ENCODE data around the gene PAK1IP1. TPM values are rescaled to one million over a fixed set of nuclear protein-coding genes. Genes with fewer than 3 reads are reported as not detected.
A peak's percentile ranks its signal among the peaks of the same experiment; 100 is the strongest.

The PAK1IP1 gene
- total and polyA plus RNA-seq, 7 experiments from 2014 or later = 5.2 to 22.0 (median 8.7) TPM

DNA sequence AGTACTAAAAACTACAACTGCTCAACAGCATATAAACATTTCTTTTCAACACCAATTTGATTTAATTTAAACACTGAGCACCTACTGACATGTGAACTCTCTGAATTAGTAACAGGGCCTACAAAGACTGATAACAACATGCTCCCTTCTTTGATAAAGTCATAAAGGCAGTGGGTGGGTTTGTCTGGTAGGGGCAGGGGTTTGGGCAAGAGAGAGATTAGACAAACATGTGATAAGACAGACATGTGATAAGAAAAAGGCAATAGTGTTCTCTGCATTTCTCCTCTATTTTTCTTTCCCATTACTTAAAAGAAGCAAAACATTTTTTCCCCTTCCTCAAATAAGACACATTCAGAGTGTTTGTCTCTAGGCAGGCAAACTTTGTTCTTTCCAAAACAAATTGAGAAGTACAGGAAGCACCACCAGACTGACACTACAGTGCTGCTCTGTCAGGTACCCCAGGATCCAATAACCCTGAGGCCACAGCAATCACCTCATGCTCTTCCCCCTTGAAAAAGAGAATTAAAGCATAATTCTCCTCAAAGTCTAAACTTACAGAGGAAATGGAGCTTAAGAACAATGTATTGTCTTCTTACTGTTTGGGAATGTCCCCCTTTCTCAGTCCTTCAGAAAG is 12.3 kb upstream of the PAK1IP1 start:
- Mint-ChIP-seq H3K4me3 (peak overlapping the region in 1 of 10 donors; percentile 17), H3K27me3 (peaks cover under 1 to 13% (median 5%) of the 10 kb centered on the region in 5 donors), H3K27ac (peak overlapping the region; percentile 1 to 87 (median 68)), H3K4me1 (peaks cover 0 to 39% (median 16%) of the 10 kb centered on the region in 7 donors), H3K36me3 (peaks cover 0 to 4% (median 0%) of the 10 kb centered on the region in 5 donors), H3K9me3 (peaks cover 0 to 3% (median 0%) of the 10 kb centered on the region in 11 donors)
- intact Hi-C loops (cut with micrococcal nuclease) = no loop called here
- DNase-seq (no peak), ATAC-seq (no peak)
- no peak overlapping the region for H3K27ac ChIP-seq (ENCODE audit: low read depth, low read length)
- no peaks in the 10 kb centered on the region for H3K36me3 ChIP-seq (ENCODE audit: control insufficient read depth in 2 of 3, insufficient read depth in 3 of 3, low read length in 3 of 3)
- no peak overlapping the region for H3K4me3 ChIP-seq (ENCODE audit: low read length)
- POLR2A ChIA-PET = no interaction called here
- H3K27me3 ChIP-seq (ENCODE audit: control insufficient read depth in 2 of 2, insufficient read depth in 2 of 2, low read length in 2 of 2) = no peaks in the 10 kb centered on the region
- no peaks in the 10 kb centered on the region for H3K9me3 ChIP-seq (ENCODE audit: control insufficient read depth in 2 of 3, low read length in 3 of 3)
- H3K4me1 ChIP-seq (ENCODE audit: control insufficient read depth in 2 of 2, insufficient read depth in 2 of 2, low read length in 2 of 2) = no peaks in the 10 kb centered on the region
- CTCF ChIA-PET = no interaction called here

DNA sequence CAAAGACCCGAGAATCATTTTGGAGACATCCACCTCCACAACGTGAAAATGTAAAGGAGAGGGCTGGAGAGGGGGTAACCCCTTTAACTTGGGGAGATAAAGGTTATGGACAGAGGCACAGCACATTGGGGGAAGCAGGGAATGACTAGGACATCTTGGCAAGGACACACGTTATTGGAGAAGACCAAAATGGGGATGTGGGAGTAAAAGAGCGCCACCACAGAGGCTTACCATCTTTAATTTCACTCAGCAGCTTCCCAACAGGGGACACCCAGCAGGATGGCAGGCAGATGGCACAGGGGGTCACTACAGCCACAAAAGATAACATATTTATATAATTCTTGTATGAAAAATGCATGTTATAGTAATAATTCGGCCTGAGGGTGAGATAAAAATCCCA is 10.2 kb upstream of the PAK1IP1 start:
- Mint-ChIP-seq H3K27me3 (peaks cover 4 to 13% (median 6%) of the 10 kb centered on the region in 5 donors), H3K36me3 (peaks cover 0 to 4% (median 0%) of the 10 kb centered on the region in 5 donors), H3K4me1 (peaks cover 0 to 39% (median 16%) of the 10 kb centered on the region in 7 donors), H3K9me3 (peaks cover 0 to 3% (median 0%) of the 10 kb centered on the region in 11 donors), H3K27ac (peak overlapping the region in 1 of 9 donors; percentile 2), H3K4me3 (no peak overlapping the region)
- H3K27me3 ChIP-seq (ENCODE audit: control insufficient read depth in 2 of 2, insufficient read depth in 2 of 2, low read length in 2 of 2) = no peaks in the 10 kb centered on the region
- ChIA-PET POLR2A (no interaction called here), CTCF (interaction anchor here (0.9 kb wide), 1 partner anchor 12 kb away, joined by 3 read pairs; no protein-coding TSS in a partner anchor)
- no peaks in the 10 kb centered on the region for H3K4me1 ChIP-seq (ENCODE audit: control insufficient read depth in 2 of 2, insufficient read depth in 2 of 2, low read length in 2 of 2)
- intact Hi-C loops (cut with micrococcal nuclease) = no loop called here
- H3K36me3 ChIP-seq (ENCODE audit: control insufficient read depth in 2 of 3, insufficient read depth in 3 of 3, low read length in 3 of 3) = no peaks in the 10 kb centered on the region
- no peak overlapping the region for H3K4me3 ChIP-seq (ENCODE audit: low read length)
- no peaks in the 10 kb centered on the region for H3K9me3 ChIP-seq (ENCODE audit: control insufficient read depth in 2 of 3, low read length in 3 of 3)
- ATAC-seq (no peak), DNase-seq (no peak)
- H3K27ac ChIP-seq (ENCODE audit: low read depth, low read length) = no peak overlapping the region

GRCh38 chr6:10685092-10685915 is 9.5 kb upstream of the PAK1IP1 start:
- H3K4me1 ChIP-seq (ENCODE audit: control insufficient read depth in 2 of 2, insufficient read depth in 2 of 2, low read length in 2 of 2) = no peaks in the 10 kb centered on the region
- no peak overlapping the region for H3K4me3 Mint-ChIP-seq
- H3K27me3 ChIP-seq (ENCODE audit: control insufficient read depth in 2 of 2, insufficient read depth in 2 of 2, low read length in 2 of 2) = no peaks in the 10 kb centered on the region
- CTCF ChIA-PET = no interaction called here
- DNase-seq (no peak), ATAC-seq (no peak)
- H3K27ac Mint-ChIP-seq = peak overlapping the region in 1 of 9 donors; percentile 4
- intact Hi-C loops (cut with micrococcal nuclease) = no loop called here
- H3K9me3 ChIP-seq (ENCODE audit: control insufficient read depth in 2 of 3, low read length in 3 of 3) = no peaks in the 10 kb centered on the region
- H3K27me3 Mint-ChIP-seq = peaks cover 4 to 13% (median 6%) of the 10 kb centered on the region in 5 donors
- H3K36me3 Mint-ChIP-seq = peaks cover 0 to 4% (median 0%) of the 10 kb centered on the region in 5 donors
- peaks cover 0 to 3% (median 0%) of the 10 kb centered on the region in 11 donors for H3K9me3 Mint-ChIP-seq
- H3K36me3 ChIP-seq (ENCODE audit: control insufficient read depth in 2 of 3, insufficient read depth in 3 of 3, low read length in 3 of 3) = no peaks in the 10 kb centered on the region
- peaks cover 0 to 39% (median 16%) of the 10 kb centered on the region in 7 donors for H3K4me1 Mint-ChIP-seq
- no peak overlapping the region for H3K4me3 ChIP-seq (ENCODE audit: low read length)
- POLR2A ChIA-PET = no interaction called here
- no peak overlapping the region for H3K27ac ChIP-seq (ENCODE audit: low read depth, low read length)

DNA sequence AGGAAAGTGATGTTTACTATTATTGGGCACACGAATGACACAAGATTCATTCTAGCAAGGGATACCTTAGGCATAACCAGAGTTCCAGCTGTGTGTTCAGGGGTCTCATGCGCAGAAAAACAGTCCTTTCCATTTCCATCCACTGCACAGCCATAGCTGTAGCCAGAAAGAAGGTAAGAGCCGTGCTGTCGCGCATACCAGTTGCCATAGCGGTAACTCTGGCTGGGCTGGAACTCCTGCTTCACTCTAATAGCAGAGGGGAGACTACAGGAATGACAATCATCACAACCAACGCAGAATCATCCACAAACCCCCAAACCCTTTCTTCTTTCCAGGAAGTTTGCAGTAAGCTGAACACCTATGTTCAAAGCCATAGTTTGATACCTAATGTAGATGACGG is 7.9 kb upstream of the PAK1IP1 start:
- no peak for ATAC-seq
- no peak overlapping the region for H3K27ac ChIP-seq (ENCODE audit: low read depth, low read length)
- intact Hi-C loops (cut with micrococcal nuclease) = no loop called here
- H3K27ac Mint-ChIP-seq = no peak overlapping the region
- no peaks in the 10 kb centered on the region for H3K36me3 Mint-ChIP-seq
- H3K9me3 ChIP-seq (ENCODE audit: control insufficient read depth in 2 of 3, low read length in 3 of 3) = no peaks in the 10 kb centered on the region
- no peak for DNase-seq
- no peaks in the 10 kb centered on the region for H3K27me3 ChIP-seq (ENCODE audit: control insufficient read depth in 2 of 2, insufficient read depth in 2 of 2, low read length in 2 of 2)
- no peaks in the 10 kb centered on the region for H3K9me3 Mint-ChIP-seq
- POLR2A ChIA-PET = no interaction called here
- H3K36me3 ChIP-seq (ENCODE audit: control insufficient read depth in 2 of 3, insufficient read depth in 3 of 3, low read length in 3 of 3) = no peaks in the 10 kb centered on the region
- no peak overlapping the region for H3K4me3 ChIP-seq (ENCODE audit: low read length)
- H3K4me1 Mint-ChIP-seq = peaks cover 0 to 39% (median 10%) of the 10 kb centered on the region in 7 donors
- H3K27me3 Mint-ChIP-seq = peaks cover 4 to 13% (median 6%) of the 10 kb centered on the region in 5 donors
- no peaks in the 10 kb centered on the region for H3K4me1 ChIP-seq (ENCODE audit: control insufficient read depth in 2 of 2, insufficient read depth in 2 of 2, low read length in 2 of 2)
- no peak overlapping the region for H3K4me3 Mint-ChIP-seq
- CTCF ChIA-PET = no interaction called here

- peaks cover 0 to under 1% (median 0%) of the 10 kb centered on the region in 11 donors for H3K9me3 Mint-ChIP-seq
- H3K36me3 ChIP-seq (ENCODE audit: control insufficient read depth in 2 of 3, insufficient read depth in 3 of 3, low read length in 3 of 3) = no peaks in the 10 kb centered on the region
- peaks cover 0 to 33% (median 5%) of the 10 kb centered on the region in 7 donors for H3K4me1 Mint-ChIP-seq
- DNase-seq = no peak
- no peak overlapping the region for H3K27ac ChIP-seq (ENCODE audit: low read depth, low read length)
- H3K36me3 Mint-ChIP-seq = no peaks in the 10 kb centered on the region
- no peaks in the 10 kb centered on the region for H3K9me3 ChIP-seq (ENCODE audit: control insufficient read depth in 2 of 3, low read length in 3 of 3)
- no peaks in the 10 kb centered on the region for H3K4me1 ChIP-seq (ENCODE audit: control insufficient read depth in 2 of 2, insufficient read depth in 2 of 2, low read length in 2 of 2)
- no peak overlapping the region for H3K27ac Mint-ChIP-seq
- H3K27me3 Mint-ChIP-seq = peaks cover 4 to 13% (median 6%) of the 10 kb centered on the region in 5 donors
- ATAC-seq = no peak
- H3K4me3 ChIP-seq (ENCODE audit: low read length) = no peak overlapping the region
- ChIA-PET CTCF (no interaction called here), POLR2A (no interaction called here)
- intact Hi-C loops (cut with micrococcal nuclease) = no loop called here
- H3K27me3 ChIP-seq (ENCODE audit: control insufficient read depth in 2 of 2, insufficient read depth in 2 of 2, low read length in 2 of 2) = no peaks in the 10 kb centered on the region
- no peak overlapping the region for H3K4me3 Mint-ChIP-seq
These were observed 7.2 kb upstream of the PAK1IP1 start for GRCh38 chr6:10687582-10687981.

DNA sequence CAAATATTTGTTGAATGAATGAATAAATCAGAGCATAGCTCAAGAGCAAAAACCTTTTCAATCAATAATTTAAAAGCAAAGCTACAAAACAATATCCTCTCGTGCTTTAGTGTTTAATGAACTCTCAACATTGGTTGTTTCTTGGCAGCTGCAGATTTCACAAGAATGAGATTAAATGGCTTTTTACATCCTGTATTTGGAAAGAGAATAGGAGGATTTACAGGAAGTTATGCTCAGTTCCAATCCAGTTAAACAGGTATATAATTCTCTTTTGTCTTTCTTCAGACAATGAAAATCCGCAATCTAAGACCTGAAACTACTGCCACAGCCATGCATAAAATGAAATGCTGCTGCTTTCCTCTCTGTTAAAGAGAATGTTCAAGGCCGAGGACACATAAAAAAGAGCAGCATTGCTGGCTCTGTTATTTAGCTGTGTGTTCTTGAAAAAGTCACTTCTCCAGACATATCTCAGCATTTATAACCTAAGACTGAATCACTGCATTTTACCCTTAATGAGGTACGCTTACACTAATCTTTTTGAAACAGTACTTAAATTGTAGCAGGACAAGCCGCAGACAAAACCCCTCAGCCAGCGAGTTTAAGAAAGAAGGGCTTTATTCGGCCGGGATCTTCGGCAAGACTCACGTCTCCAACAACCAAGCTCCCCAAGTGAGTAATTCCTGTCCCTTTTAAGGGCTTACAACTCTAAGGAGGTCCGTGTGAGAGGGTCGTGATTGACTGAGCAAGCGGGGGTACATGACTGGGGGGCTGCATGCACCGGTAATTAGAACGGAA is 3.9 kb upstream of the PAK1IP1 start:
- CTCF ChIA-PET = no interaction called here
- DNase-seq (no peak), ATAC-seq (no peak)
- Mint-ChIP-seq H3K4me1 (peaks cover 10 to 31% (median 26%) of the 10 kb centered on the region in 7 donors), H3K4me3 (no peak overlapping the region), H3K36me3 (peaks cover 0 to 10% (median 4%) of the 10 kb centered on the region in 5 donors), H3K27me3 (peaks cover 0 to 10% (median 0%) of the 10 kb centered on the region in 5 donors), H3K27ac (peak overlapping the region in 1 of 9 donors; percentile 40), H3K9me3 (peaks cover 0 to 8% (median 0%) of the 10 kb centered on the region in 11 donors)
- POLR2A ChIA-PET = no interaction called here
- H3K4me1 ChIP-seq (ENCODE audit: control insufficient read depth in 2 of 2, insufficient read depth in 2 of 2, low read length in 2 of 2) = peaks cover 5 to 13% of the 10 kb centered on the region in 2 donors
- H3K27ac ChIP-seq (ENCODE audit: low read depth, low read length) = no peak overlapping the region
- H3K9me3 ChIP-seq (ENCODE audit: control insufficient read depth in 2 of 3, low read length in 3 of 3) = no peaks in the 10 kb centered on the region
- intact Hi-C loops (cut with micrococcal nuclease) = loop anchor here (5.0 to 10.0 kb wide), 3 partner anchors 111 to 1321 kb away; partner anchors contain the start of genes HIVEP1 (in 1 of the 2) and NEDD9 (in 1 of the 2)
- H3K36me3 ChIP-seq (ENCODE audit: control insufficient read depth in 2 of 3, insufficient read depth in 3 of 3, low read length in 3 of 3) = peaks cover 0 to 4% (median 0%) of the 10 kb centered on the region in 3 experiments
- no peaks in the 10 kb centered on the region for H3K27me3 ChIP-seq (ENCODE audit: control insufficient read depth in 2 of 2, insufficient read depth in 2 of 2, low read length in 2 of 2)
- no peak overlapping the region for H3K4me3 ChIP-seq (ENCODE audit: low read length)
